Activated CD4-positive, alpha-beta T cell treated with anti-CD3 and anti-CD28 coated beads, Interleukin-2, amount 50 U/mL, for 1 hour (primary cell): ENCODE data around the gene FBXO44.
A peak's percentile ranks its signal among the peaks of the same experiment; 100 is the strongest.

Experiments
- DNase-seq: peaks from one replicate; pipeline ENCODE4 v3.0.0-alpha.2; 2020

The FBXO44 gene

DNA sequence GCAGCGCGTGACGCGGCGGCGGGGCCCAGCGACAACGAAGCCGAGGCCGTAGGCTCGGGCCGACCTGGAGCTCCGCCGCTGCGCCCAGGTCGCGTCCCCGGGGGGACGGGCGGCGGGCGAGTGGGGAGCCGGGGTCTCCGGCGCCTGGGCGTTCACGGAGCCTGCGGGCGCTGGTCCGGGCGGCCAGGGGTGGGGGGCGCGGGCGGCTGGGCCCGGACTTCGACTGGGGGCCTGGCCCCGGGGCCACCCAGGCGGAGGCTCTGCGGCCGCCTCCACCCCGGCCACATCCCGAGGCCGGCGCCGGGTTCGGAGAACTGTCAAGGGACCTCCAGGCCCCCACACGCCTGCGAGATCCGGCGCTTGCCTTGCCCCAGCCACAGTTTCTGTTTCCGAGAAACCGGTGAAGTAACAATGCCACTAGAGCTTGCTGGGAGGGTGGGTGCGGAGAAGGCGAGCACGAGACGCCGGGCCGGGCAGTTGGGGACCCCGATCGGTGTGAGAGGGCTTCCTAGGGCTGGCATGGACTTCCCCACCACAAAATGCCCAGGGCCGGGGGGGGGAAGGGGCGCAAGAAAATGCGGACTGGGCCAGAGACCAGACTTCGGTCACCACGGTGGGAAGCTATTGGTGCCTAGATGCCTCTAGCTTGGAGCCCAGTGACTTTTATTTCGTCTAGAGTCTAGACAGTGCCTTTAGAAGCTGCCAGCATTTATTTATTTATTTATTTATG lies 9.8 kb downstream of the FBXO44 start:
- peak; percentile 25 for DNase-seq

DNA sequence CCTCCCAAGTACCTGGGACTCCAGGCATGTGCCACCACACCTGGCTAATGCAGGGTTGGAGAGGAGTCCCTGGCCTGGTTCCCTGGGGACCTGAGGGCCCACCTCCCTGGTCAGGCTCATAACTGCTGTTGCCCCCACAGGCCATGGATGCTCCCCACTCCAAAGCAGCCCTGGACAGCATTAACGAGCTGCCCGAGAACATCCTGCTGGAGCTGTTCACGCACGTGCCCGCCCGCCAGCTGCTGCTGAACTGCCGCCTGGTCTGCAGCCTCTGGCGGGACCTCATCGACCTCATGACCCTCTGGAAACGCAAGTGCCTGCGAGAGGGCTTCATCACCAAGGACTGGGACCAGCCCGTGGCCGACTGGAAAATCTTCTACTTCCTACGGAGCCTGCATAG lies 13.8 kb downstream of the FBXO44 start:
- DNase-seq = no peak

DNA sequence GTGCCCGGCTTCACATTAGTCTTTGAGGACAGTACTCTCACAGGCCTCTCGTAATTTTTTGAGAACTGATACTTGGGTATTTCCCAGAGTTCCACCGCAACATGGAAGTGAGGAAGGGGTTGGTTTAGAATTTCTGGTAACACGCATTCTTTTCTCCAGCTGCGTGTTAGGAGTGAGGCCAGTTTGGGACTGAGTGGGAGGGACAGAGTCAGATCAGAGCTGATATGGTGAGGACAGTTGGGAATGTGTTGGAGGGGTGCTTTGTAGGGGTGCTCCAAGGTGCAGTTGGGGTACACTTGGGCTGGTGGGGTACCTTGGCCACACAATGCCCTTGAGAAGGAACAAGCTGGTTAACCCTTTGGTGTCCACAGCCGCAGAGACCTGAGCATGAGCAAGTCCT lies 16.1 kb downstream of the FBXO44 start:
- DNase-seq = no peak

DNA sequence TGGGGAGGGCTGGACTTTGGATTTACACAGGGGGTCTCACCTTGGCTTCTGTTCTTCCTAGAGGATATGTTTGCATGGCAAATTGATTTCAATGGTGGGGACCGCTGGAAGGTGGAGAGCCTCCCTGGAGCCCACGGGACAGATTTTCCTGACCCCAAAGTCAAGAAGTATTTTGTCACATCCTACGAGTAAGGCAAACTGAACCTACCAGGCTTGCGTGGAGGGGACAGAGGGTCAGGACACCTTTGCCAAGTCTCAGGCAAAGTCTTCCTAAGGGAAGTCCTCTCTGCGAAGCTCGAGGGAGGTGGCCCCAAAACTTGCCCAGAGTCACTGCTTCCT lies 16.5 kb downstream of the FBXO44 start:
- DNase-seq = no peak

DNA sequence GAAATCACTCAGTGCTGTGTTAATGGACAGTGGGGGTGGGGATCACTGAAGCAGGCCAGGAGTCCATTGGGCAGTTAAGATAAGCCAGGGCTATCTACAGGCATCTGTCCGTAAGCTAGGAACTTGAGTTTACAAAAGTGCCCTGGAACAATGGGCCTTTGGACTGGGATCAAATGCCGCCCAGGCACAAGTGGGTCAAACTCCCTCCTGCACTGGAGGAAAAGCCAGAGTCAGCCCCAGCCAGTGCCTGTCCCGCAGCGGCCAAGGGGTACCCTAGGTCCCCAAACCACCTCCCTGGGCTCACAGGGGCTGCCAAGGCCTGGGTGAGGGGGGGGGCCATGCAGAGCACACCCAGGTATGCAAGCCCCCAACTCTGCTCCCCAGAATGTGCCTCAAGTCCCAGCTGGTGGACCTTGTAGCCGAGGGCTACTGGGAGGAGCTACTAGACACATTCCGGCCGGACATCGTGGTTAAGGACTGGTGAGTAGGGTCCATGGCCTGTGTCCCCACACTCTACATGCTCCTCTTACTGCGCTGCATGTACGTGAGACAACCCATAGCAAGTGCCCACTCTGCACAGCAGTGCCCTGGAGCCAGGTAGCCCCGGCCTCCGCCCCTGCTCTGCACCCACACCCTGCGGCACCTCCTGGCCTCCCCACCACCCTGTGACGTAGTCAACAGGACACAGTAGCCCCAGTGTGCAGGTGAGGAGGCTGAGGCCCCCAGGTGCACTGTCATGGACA lies 17.0 kb downstream of the FBXO44 start:
- DNase-seq = no peak

DNA sequence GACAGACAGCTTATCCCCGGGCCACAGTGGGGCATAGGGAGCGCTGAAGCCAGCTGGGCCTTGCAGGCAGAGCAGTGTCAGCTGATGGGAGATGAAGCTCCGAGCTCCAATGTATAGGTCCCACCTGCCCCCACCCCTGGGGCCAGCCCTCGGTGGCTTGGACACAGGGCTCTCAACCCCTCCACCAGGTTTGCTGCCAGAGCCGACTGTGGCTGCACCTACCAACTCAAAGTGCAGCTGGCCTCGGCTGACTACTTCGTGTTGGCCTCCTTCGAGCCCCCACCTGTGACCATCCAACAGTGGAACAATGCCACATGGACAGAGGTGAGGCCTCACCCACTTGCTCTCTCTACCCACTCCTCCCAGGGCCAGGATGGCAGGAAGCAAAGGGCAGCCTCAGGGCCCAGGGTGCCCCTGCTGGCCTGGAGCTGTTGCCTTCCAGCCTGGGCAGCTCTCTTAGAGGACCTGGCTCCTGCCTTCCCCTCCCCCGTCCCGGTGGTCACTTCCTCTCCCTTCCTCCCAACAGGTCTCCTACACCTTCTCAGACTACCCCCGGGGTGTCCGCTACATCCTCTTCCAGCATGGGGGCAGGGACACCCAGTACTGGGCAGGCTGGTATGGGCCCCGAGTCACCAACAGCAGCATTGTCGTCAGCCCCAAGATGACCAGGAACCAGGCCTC lies 18.6 kb downstream of the FBXO44 start:
- no peak for DNase-seq

DNA sequence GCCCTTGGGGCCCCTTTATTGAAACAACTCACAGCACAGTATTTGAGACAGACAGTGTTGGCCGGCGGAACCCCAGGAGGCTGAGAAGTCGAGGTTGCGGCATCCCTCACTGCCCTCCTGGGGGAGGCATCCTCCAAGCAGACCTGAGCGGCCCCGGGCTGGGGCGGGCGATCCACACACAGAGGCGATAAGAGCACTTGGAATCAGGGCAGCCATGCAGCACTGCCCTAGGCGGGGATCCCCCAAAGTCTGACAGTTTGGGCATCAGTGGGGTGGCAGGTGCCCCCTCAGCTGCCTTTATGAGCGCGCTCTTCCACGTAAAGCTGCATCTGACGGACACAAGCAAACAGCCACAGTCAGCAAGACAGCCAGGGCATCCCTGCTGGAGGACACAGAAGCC lies 19.8 kb downstream of the FBXO44 start:
- DNase-seq = no peak

DNA sequence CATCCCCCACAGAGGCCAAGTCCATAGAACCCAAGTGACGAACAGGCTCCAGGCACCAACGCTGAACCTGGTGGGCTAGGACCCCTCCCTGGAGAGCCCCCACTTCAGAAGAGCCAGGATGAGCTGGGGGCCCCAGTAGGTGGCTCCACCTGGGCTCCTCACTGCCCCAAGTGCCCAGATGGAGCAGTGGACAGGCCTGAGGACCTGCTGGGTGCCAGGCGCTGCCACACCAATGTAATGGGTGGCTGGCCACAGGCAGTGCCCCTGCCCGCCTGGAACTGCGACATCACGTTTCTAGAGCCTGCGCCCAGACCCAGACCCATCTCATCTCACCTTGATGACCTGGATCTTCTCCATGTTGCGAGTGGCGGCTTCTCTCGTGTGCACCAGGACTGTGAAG lies 20.6 kb downstream of the FBXO44 start:
- DNase-seq = no peak

DNA sequence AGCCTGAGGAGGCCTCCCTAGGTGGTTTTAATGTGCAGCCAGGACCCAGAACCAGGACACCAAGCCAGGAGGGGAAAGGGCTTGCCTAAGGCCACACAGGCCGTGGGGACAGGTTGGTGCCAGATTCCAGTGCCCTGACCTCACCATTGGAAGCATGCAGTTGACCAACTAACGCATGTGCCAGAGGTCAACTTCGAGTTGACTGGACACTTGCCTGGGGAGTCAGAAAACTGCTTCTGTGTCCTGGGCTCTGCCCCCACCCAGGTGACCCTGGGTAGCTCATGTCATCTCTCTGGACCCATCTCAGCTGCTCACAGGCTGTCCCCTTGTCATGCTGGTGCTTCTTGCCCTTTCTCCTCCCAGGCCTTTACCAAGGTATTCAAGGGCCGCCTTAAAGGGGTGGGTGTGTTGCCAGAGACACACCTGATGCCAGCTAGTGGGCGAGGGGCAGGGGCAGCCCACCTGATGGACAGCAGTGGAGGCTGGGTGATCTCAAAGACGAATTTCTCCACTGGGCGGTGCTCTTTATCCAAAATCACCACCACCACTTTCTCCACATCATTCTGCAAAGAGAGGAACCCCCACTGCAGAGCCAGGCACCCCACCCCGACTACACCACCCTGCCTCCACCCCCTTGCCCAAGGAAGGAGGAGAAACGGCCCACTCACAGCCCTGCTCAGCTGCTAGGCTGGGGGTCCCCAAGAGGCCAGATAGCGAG lies 21.9 kb downstream of the FBXO44 start:
- no peak for DNase-seq

DNA sequence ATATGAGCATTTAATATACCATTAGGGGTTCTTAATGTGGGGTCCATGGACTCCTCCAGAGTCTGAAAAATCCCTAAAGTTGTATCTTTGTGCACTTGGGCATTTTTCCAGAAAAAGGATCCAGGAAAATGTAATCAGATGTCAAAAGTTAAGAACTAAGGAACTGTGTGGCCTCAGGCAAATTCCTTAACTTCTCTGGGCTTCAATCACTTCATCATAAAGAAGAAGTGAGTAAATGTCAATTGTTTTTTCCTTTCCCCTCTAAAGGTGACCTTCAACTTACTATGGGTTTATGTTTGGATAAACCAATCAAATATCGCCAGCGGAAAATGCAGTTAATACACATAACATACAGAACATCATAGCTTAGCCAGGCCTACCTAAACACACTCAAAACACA lies 23.8 kb downstream of the FBXO44 start:
- no peak for DNase-seq

DNA sequence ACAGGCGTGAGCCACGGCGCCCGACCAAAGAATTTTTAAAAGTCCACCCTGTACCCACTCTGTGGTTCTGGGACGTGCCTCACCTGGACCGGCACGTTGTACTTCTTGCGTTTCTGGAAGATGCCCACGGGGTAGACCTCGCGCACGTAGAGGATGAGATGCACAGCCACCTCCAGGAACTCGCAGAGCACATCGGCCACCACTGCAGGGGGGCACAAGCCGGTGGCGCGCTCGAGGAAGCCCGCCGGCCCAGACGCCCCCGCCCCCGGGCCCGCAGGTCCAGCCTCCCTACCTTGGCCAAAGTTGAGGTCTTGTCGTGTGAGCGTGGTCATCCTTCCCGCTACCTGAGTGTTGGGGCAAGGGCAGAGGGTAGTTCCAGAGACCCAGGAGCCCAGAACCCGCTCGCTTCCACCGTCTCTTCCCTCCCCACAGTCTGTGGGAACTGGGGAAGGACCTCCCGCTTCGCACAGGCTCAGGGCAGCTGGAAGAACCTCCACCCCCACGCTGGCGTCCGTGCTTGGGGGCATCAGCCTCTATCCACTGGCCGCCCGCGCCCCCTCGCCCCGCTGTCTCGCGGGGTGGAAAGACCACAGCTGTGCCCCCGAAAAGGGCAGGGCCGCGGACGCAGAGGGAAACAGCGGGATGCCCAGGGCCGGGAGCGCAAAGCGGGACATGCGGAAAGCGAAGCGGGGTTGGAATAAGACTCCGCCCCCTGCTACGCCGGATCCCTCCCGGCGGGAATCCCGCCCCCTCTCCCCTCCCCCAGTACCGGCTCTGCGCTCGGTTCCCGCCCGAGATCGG lies 25.8 kb downstream of the FBXO44 start:
- no peak for DNase-seq

DNA sequence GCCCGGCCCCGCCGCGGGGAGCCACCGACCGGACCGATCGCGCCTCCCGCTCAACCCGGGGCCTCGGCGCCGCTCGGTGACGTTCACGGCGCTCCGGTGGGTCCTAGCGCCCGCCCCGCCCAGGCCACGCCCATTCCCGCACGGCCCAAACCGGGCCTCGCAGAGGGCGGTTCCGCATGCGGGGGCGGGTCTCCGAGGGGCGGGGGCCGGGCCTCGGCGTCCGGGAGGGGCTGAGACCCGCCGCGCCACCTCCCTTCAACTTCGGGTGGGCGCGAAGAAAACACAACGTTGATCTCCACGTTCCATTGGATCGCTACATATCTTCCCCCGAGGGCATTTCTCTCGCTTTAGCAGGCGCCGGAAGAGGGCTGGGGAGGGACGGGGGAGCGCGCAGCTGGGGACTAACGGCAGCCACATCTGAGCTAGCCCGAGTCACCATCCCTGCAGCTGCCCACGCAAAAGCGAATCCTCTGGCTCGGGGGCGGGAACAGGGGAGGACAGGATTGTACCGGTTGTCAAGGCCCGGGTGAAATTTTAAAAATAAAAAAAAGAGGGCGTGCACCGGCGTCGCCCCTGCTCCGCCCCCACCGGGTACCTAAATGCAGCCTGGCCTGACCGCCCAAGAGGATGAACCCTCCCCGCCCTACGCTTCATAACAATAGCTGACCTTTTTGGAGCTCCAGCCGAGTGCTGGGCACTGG lies 26.5 kb downstream of the FBXO44 start, which contains the start of gene MAD2L2:
MAD2L2 (minus strand) TSS at position 78 of the 701 bp plus-strand sequence. CDS start 547 bp downstream, outside the sequence.
- peak; percentile 89 for DNase-seq

DNA sequence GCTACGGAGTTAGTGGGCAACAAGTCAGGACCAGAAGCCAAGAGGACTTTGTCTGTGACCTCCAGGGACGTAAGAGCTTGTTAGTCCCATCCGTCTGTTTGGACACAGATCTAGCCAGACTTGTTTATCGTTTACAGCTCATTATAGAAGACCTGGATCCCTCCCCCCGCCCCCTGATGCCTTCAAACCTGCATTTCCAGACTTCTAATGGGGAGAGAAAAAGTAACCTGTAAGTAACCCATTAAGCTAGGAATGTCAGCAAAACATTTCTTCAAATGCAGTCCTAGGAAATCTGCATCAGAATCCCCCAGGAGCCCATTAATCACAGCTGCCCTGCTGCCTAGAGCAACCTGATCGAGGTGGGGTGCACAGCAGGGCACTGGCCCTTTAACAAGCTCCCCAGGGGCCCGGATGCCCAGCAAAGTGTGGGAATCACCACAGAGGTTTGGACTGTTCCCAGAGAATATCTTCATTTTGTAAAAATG lies 27.7 kb downstream of the FBXO44 start:
- DNase-seq = no peak

DNA sequence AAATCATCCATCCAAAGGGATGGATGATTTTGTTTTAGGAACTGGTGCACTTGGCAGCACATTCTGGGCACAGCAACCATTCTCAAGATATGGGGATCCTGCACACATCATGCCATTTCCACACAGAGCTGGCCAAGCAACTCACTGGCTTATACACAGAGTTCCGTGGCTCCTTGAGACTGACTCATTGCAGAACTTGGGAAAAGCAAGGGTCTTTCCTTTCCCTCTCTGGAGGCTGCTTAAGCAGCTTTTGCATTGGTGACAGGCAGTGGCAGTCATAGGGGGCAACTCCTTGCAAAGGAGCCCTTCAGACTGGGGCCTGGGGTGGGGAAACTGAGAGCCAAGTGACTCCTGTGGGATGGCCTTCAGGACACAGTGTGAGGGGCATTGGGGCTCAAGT lies 28.1 kb downstream of the FBXO44 start:
- DNase-seq = no peak

DNA sequence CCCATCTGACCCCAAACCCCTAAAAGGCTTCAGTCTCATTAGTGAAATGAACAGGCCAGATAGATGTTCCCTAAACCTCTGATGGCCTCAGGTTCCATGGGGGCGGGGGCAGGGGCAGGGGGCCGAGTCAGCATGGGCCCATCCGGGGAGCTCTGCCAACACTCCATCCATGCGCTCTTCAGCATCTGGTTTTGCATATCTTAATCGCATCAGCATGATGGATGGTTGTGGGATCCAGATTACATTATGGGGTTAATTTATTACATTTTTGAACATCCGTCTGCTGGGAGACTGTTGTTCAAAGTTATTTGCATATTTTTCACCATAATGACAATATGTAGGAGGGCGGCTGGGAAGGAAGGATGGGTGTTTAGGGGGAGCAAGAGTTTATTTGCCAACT lies 29.4 kb downstream of the FBXO44 start:
- DNase-seq = no peak

DNA sequence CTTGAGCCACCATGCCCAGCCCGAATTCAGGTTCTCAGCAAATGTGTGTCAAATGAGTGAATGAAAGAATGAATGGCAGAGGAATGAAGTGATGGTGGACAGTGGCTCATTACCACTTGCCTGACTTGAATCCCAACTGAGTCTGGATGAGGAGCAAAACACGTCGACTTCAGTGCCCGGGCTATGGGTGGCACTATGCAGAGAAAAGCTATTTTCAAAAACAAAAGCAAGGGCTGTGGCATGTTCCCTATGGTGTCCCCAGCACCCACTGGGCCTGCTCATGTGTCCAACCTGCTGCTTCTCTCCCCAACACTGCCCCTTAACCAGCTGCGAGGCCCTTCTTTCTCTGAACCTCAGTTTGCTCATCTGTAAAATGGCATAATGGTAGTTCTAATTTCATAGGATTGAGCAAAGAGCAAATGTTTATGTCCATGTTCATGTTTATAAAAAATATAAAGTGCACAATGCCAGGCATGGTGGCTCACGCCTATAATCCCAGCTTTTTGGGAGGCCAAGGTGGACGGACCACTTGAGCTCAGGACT lies 30.6 kb downstream of the FBXO44 start:
- no peak for DNase-seq

DNA sequence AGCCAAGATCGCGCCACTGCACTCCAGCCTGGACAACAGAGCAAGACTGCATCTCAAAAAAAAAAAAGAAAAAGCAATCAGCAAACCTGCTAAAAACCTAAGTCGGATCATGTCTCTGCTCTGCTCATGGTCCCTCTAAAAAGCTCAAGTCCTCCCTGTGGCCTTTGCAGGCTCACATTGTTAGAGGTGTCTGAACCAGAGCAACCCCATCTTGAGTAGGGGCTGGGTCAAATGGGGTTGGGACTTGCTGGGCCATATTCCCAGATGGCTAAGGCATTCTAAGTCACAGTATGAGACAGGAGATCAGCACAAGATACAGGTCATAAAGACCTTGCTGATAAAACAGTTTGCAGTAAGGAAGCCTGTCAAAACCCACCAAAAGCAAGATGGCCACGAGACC lies 33.8 kb downstream of the FBXO44 start:
- no peak for DNase-seq

DNA sequence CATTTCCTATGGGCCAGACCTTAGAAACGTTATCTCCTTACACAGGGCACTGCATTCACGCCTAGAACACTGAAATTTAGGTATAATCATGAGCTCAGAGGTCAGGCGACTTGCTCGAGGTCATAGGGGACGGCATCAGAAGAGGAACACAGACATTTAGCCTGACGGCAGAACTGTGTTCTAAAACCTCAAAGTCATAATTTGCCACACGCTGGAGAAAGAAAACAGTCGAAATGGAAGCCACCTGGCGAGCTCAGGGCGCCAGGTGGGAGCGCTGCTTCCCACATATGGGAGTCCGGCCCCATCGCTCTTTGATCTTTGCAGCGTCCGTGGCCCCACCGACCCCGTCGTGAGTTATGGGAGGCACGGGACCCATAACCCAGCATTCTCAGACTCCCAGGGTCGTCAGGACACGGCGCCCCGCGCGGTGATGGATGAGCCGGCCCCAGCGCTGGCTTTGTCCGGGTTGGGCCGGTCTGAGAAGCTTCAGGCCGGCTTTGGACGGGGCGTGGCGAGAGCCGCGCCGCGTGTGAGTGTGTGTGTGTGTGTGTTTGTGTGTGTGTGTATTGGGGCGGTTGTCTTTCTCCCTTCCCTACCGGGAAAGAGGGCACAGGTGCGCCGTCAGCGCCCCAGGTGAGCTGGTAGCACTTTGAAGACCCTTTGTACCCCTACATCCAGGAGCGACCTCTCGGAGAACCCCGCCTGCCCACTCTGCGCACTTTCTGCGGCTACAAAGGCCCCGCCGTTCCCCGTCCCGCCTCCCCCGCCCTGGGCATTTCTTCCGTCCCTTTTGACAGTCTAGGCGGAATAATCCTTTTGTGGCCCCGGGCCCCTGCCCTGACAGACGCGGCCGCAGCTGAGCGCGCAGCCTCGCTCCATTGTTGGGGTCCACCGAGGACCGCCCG lies 36.0 kb downstream of the FBXO44 start:
- DNase-seq = no peak

DNA sequence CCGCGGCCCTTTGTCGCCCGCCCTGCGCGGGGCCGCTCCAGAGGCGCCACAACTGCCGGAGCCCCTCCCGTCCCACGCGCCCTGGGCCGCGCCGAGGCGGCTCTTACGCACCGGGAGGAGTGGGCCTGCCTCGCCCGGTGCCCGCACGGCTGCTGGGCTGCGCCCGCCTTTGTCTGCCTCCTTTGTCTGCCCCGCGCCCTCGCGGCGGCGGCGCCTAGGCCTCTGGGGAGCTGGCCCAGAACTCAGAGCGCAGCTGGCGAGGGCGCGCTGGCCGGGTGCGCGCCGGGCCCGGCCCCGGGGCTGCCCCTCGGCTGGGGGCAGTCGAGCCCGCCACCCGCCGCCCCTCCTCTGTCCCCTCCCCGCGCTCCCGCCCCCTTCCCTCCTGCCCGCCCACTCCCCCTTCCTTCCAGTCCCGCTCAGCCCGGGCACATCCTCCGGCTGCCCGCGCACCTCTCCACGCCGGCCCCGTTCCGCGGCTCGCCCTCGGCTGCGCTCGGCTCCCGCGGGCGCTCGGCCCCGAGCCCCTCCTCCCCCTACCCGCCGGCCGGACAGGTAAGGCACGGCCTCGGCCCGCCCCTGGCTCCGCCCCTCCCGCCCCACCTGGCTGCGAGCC lies 36.7 kb downstream of the FBXO44 start, which contains the start of gene DRAXIN:
DRAXIN (plus strand) TSS at position 409 of the 613 bp plus-strand sequence. CDS start 14,549 bp downstream, outside the sequence.
- no peak for DNase-seq
